ENCODE measurements around the gene SASH1.

DNA sequence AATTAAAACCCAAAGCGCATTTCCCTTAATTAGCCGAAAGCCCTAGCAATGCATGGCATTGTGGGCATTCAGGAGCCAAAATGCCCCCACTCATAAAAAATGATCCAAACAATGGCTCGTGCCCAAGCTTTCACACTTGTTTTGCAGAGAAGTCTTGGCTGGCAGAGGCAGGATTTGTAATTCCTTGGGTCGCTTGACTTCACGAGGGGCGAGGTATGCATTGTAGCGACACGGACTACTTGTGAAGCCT is 613 bp upstream of the SASH1 start:
- no peak for TF ChIP-seq CTCF (IDR thresholded peaks at IDR 0.05; ENCODE audit: low read length)
- TF ChIP-seq EZH2 (optimal IDR thresholded peaks at IDR 0.05; ENCODE audit: low read depth, low read length) = no peak
- no peak for TF ChIP-seq EZH2phosphoT487 (IDR thresholded peaks at IDR 0.05; ENCODE audit: low read length)
